ENCODE results near the gene IRGM.

Gene IRGM

GRCh38 chr5:150879358-150879757 lies 33.0 kb downstream of the IRGM start:
- DNase-seq (ENCODE audit: low read depth, low spot score), result no peak
- H3K4me3 ChIP-seq (ENCODE audit: low read length), result no peak overlapping the region

GRCh38 chr5:150895431-150896428 lies 49.4 kb downstream of the IRGM start:
- no peak for DNase-seq (ENCODE audit: low read depth, low spot score)
- no peak overlapping the region for H3K4me3 ChIP-seq (ENCODE audit: low read length)
